Activated T-cell treated with anti-CD3 and anti-CD28 coated beads for 1 hour (primary cell): Measurements from ENCODE around the gene ZNF211.
A peak's percentile ranks its signal among the peaks of the same experiment; 100 is the strongest.

Experiments used
- DNase-seq: peaks from one replicate; pipeline ENCODE4 v3.0.0-alpha.2; 2020; ENCODE audit warnings: low read depth

Gene ZNF211

GRCh38 chr19:57632987-57633831, at the start of gene ZNF211:
Gene ZNF211, plus strand, starts transcription at chr19:57633168. Its CDS starts 179 bp downstream, at chr19:57633347.
- DNase-seq, result peak; percentile 81

GRCh38 chr19:57583521-57584416, 49.2 kb upstream of the ZNF211 start, which contains the start of gene ZIK1:
Gene ZIK1, plus strand, starts transcription at chr19:57584145. Its CDS starts 212 bp downstream, at chr19:57584357.
- peak; percentile 72 for DNase-seq

- no peak for DNase-seq
These were observed 45.4 kb upstream of the ZNF211 start for GRCh38 chr19:57587529-57587928.

GRCh38 chr19:57599377-57599760, 33.6 kb upstream of the ZNF211 start:
- no peak for DNase-seq

DNA sequence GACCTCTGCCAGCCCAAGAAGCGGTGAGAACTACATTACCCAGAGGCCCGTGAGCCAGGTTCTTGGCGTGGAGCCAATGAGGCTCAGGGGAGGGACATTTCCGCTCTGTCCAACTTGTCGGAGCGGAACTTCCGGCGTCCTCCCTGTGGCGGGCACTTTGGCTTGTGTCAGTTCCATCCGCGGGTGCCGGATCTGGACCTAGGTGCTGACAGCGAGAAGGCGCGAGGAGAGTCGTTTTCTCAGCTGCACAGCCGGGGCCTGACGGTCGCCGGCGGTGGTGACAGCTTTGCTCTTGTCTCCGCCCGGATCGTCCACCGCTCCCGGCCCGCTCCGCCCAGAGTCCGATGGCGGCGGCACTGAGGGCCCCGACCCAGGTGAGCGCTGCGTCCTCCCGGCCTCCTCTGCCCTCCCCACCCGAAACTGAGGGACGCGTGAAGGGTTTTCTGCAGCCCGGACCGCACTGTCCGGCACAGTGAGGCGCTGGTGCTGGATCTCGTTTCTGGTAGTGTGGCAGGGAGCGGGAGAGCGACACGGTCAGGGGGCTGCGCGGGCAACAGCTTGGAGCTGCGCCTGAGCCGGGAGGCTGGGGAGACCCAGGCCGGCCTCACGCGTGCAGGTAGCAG, 33.1 kb upstream of the ZNF211 start, which contains the start of gene ZNF530:
TSS of gene ZNF530 (plus strand) at position 125 of the 623 bp plus-strand sequence. CDS start 4,461 bp downstream, outside the sequence.
- DNase-seq, result peak; percentile 79

- no peak for DNase-seq
These were observed 26.0 kb upstream of the ZNF211 start for GRCh38 chr19:57606931-57607330.

DNA sequence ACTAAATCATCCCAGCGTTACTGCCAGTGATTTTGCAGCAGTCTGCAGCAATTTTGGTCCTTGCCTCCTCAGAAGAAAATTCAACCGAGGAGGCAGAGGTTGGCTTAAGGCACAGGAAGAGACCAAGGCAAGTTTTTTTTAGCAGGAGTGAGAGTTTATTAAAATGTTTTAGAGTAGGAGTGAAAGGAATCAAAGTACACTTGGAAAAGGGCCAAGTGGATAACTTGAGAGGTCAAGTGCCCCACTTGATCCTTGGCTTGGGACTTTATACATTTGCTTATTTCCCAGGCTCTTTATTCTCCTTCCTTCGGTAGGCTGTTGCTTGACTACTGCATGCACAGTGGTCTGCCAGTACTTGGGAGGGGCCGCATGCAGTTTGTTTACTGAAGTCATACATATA, 21.9 kb upstream of the ZNF211 start:
- no peak for DNase-seq

DNA sequence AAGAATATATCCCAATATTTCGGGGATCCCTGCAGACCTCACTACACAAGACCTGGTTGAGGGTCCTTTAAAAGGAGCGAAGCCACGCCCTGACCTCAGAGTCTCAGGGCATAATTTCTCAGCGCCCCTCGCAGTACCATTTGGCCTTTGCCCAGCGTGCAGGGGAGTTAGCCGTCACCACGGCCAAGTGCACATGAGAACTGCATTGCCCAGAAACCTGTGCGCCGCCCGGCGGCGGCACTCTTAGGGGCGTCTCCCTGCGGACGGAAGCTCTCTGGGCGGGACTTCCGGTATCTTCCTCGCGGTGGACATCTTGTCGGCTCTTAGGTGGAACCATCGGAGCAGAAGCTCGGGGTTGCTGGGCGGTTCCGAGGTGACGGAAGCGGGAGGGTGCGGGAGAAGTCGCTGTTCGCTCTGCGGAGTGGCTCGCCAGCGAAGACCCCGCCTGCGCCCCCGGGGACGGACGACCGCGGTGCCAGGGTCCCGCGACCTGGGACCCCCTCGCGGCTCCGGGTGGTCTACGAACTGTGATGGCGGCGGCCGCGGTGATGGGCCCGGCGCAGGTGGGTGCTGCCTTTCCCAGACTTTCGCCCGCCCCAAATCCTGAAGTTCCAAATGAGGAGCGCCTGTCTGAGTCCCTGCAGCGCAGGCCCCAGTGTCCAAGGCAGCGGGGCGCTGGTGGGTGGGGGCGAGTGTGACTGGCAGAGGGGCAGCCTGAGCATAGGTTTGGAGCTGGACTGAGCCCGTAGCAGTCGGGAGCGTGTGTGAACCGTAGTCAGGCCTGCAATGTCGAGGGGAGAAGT, 18.8 kb upstream of the ZNF211 start, which contains the start of gene ZNF134:
TSS of gene ZNF134 (plus strand) at position 302 of the 803 bp plus-strand sequence. CDS start 5,227 bp downstream, outside the sequence.
- DNase-seq, result peak; percentile 81

- no peak for DNase-seq
These were observed 17.6 kb upstream of the ZNF211 start for GRCh38 chr19:57615346-57615745.

- DNase-seq, result no peak
These were observed 12.2 kb upstream of the ZNF211 start for GRCh38 chr19:57620673-57621348.

DNA sequence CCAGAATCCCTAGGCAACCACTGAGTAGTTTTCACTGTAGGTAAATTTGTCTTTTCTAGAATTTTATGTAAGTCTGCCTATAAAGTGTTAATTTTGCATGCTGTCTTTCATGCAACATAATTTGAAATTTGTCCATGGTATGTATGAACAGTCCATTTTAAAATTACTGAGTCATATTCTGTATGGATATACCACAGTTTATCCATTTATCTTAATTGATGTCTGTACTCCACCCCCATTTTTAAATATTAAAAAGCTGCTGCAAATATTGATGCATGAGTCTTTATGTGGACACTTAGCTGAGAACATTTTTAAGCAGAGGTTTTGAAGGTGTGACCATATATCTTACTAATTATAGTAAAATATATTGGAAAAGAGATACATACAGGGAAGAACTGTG, 9.9 kb upstream of the ZNF211 start:
- DNase-seq, result no peak

DNA sequence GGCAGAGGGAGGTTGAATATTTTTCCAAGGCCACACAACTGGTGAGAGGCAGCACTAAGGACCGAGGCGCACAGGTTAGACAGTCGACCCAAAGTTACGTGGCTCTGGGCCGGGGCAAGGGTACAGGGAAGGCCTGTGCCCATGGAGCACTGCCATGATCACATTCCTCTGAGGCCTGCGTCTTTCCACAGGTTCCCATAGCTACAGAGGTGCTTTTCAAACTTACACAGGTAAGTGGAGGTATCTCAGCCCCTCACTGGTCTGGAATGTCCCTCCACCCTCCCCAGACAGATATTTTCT, 814 bp downstream of the ZNF211 start:
- DNase-seq, result no peak

GRCh38 chr19:57637379-57637778, 4.4 kb downstream of the ZNF211 start:
- no peak for DNase-seq

DNA sequence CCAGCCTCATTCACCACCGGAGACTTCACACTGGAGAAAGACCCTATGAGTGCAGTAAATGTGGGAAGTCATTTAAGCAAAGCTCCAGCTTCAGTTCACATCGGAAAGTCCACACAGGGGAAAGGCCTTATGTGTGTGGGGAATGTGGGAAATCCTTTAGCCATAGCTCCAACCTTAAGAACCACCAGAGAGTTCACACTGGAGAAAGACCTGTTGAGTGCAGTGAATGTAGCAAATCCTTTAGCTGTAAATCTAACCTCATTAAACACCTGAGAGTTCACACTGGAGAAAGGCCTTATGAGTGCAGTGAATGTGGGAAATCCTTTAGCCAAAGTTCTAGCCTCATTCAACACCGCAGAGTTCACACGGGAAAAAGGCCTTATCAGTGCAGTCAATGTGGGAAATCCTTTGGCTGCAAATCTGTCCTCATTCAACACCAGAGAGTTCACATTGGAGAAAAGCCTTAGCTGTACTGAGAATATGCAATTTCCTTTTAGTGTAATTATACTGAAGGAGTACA, 8.8 kb downstream of the ZNF211 start:
- DNase-seq, result no peak

DNA sequence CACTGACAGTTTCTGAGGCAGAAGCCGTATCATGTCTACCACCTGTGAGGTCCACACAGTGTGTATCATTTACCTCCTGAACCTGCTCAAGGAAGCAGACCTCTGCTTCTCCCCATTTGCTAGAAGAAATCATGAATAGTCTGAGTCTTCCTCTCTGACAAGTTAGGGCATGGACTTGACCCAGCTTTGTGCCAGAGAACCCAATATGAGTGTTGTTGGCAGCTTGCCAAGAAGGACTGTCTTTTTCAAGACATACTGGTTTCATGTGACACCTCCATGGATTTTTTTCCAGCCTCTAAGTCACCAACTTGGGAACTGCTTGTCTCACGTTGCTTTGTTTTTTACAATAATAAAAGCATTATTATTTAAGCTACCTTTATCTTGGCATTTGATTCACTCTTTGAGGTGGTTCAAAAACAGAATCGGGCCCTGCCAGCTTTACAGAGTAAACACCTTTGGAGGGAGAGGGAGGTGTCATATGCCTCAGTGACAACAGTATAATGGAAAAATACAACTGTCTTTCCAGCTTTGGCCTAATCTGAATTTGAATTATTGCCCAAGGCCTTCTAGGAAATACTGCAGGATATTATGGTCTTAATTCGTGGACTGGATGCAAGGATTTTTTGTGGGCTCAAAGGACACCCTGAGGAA, 9.6 kb downstream of the ZNF211 start:
- DNase-seq, result no peak

DNA sequence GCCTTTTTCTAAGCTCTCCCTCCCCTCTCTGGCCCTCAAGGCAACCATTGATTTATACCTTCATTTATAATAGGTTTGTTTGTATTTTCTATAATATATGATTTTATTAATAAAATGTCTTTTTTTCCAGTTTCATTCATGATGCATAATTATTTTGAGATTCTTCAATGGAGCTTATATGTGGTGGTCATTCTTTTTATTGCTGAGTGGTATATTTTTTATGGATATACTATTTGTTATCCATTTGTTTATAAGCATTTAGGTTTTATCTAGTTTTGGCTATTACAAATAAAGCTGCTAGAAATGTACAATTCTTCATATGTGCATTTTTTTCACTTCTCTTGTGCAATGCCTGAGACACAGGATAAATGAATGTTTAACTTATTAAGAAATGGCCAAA, 10.8 kb downstream of the ZNF211 start:
- no peak for DNase-seq

- DNase-seq, result no peak
These were observed 15.5 kb downstream of the ZNF211 start for GRCh38 chr19:57648331-57649003.

GRCh38 chr19:57651654-57651996, 18.7 kb downstream of the ZNF211 start:
- DNase-seq, result no peak

DNA sequence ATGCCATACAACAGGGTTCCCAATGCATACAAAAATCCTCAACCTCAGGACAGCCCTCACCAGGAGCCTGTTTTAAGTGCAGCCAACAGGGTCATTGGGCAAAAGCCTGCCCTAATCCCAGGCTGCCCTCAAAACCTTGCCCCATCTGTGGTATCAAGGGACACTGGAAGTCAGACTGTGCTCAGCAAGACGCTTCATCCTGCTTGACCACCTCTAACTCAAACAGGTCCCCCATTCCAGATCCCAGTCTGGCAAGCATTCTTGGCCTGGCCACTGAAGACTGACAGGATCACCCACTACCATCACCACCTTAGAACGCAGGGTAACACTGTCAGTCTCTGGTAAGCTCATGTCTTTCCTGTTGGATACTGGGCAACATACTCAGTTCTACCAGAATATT, 20.7 kb downstream of the ZNF211 start:
- DNase-seq, result no peak

- no peak for DNase-seq
These were observed 22.5 kb downstream of the ZNF211 start for GRCh38 chr19:57655443-57655842.
